PC-9 (cell line): ENCODE results near the gene LSS. TPM values are rescaled to one million over a fixed set of nuclear protein-coding genes. Genes with fewer than 3 reads are reported as not detected.

ENCODE experiments used
- Bru-seq: library from RNA; stranded (reverse); fragments of 400-500 nt; gene quantifications from one replicate; lab custom pipeline; 2021; lab: Mats Ljungman, UMichigan
- BruChase-seq, 2 experiments: library from RNA; stranded (reverse); fragments of 400-500 nt; gene quantifications; one replicate each; lab custom pipeline; 2021; lab: Mats Ljungman, UMichigan
- BruUV-seq: library from RNA; stranded (reverse); fragments of 400-500 nt; replicated peaks from 2 replicates; lab custom pipeline; 2021; lab: Mats Ljungman, UMichigan
- CTCF ChIA-PET: fragments of 300-600 bp; sonication (Branson Sonifier 250); formaldehyde crosslinking; loops from one replicate; lab custom pipeline; 2022; ENCODE audit warnings: antibody characterized with exemption; lab: Charles Lee
- POLR2A ChIA-PET: fragments of 300-600 bp; sonication (Branson Sonifier 250); formaldehyde crosslinking; loops from one replicate; lab custom pipeline; 2022; ENCODE audit warnings: antibody characterized with exemption; ENCODE audit not compliant: unreplicated experiment; lab: Charles Lee
- DNase-seq, 2 experiments: peaks; one replicate each; pipeline versions ENCODE4 v3.0.0 to v3.0.0-alpha.2; 2015 to 2022; ENCODE audit warnings: mixed read lengths in 1 of 2
- H2AFZ ChIP-seq: fragments of 200-600 bp; sonication (generic); 2 replicates; pipeline ENCODE4 v1.8.1; 2017; ENCODE audit warnings: antibody characterized with exemption
- H3F3A ChIP-seq: fragments of 200-600 bp; sonication (generic); 2 replicates; pipeline ENCODE4 v1.8.1; 2017; ENCODE audit warnings: antibody characterized with exemption, mild to moderate bottlenecking, low read depth; ENCODE audit not compliant: insufficient read depth
- H3K27ac ChIP-seq: fragments of 200-600 bp; sonication (generic); 2 replicates; pipeline ENCODE4 v1.6.1; 2016; ENCODE audit warnings: mixed run types
- H3K27me3 ChIP-seq: fragments of 200-600 bp; sonication (generic); 2 replicates; pipeline ENCODE4 v1.6.1; 2016; ENCODE audit warnings: low read depth, mixed run types; ENCODE audit not compliant: insufficient read depth
- H3K36me3 ChIP-seq: fragments of 200-600 bp; sonication (generic); 2 replicates; pipeline ENCODE4 v1.6.1; 2016; ENCODE audit warnings: low read depth, mixed run types
- H3K4me1 ChIP-seq: fragments of 200-600 bp; sonication (generic); replicated peaks from 2 replicates; pipeline ENCODE4 v1.6.1; 2016; ENCODE audit warnings: mixed run types; ENCODE audit not compliant: insufficient read depth
- H3K4me2 ChIP-seq: fragments of 200-600 bp; sonication (generic); 2 replicates; pipeline ENCODE4 v1.6.1; 2017; ENCODE audit warnings: mixed run types
- H3K4me3 ChIP-seq: fragments of 200-600 bp; sonication (generic); 2 replicates; pipeline ENCODE4 v1.6.1; 2016; ENCODE audit warnings: mixed run types
- H3K79me2 ChIP-seq: fragments of 200-600 bp; sonication (generic); 2 replicates; pipeline ENCODE4 v1.6.1; 2017; ENCODE audit warnings: low read depth, mixed run types
- H3K9me2 ChIP-seq: fragments of 200-600 bp; sonication (generic); 2 replicates; pipeline ENCODE4 v1.8.1; 2017; ENCODE audit warnings: mild to moderate bottlenecking; ENCODE audit not compliant: insufficient read depth
- H3K9me3 ChIP-seq: fragments of 200-600 bp; sonication (generic); 2 replicates; pipeline ENCODE4 v1.8.1; 2016; ENCODE audit warnings: low read depth; ENCODE audit not compliant: insufficient read depth
- H4K20me1 ChIP-seq: fragments of 200-600 bp; sonication (generic); 2 replicates; pipeline ENCODE4 v1.8.1; 2017; ENCODE audit not compliant: insufficient read depth
- EZH2 ChIP-seq: fragments of 200-600 bp; sonication (generic); IDR thresholded peaks from 2 replicates; pipeline ENCODE4 v1.8.0; 2017; ENCODE audit warnings: antibody characterized with exemption, low read depth
- intact Hi-C: fragments of 100-400 bp; cut with micrococcal nuclease; formaldehyde crosslinking; loops from one replicate; pipeline ENCODE4 v1.10.0; 2022; ENCODE audit not compliant: unreplicated experiment
- long read RNA-seq: library from polyadenylated mRNA; stranded (forward); transcript quantifications from one replicate; pipeline ENCODE4 v2.0.0, GENCODE V29; 2022
- total RNA-seq: library from RNA; stranded (reverse); gene quantifications from 2 replicates; pipeline ENCODE4 v1.2.3, GENCODE V29; 2021
- TF ChIP-seq, protein P1 (sequence below): fragments of 200-600 bp; sonication (generic); conservative IDR thresholded peaks from 2 replicates; pipeline ENCODE4 v1.6.1; 2017; ENCODE audit warnings: mixed run types, antibody characterized with exemption, mild to moderate bottlenecking, moderate library complexity

The LSS gene
- total RNA-seq = 69.0 and 92.3 TPM in 2 replicates
- percentile 59 among the genes with signal in this experiment for Bru-seq, nascent RNA
- percentile 76 among the genes with signal in this experiment for BruChase-seq, experiment 1, labeled RNA remaining after a 2-hour chase
- percentile 81 among the genes with signal in this experiment for BruChase-seq, experiment 2, labeled RNA remaining after a 6-hour chase
- long read RNA-seq, full-length matches to known transcripts = 21 of 41 reads
- long read RNA-seq, partial matches to known transcripts = 4 of 41 reads
- long read RNA-seq, other reads (novel, unspliced or antisense) = 16 of 41 reads

DNA sequence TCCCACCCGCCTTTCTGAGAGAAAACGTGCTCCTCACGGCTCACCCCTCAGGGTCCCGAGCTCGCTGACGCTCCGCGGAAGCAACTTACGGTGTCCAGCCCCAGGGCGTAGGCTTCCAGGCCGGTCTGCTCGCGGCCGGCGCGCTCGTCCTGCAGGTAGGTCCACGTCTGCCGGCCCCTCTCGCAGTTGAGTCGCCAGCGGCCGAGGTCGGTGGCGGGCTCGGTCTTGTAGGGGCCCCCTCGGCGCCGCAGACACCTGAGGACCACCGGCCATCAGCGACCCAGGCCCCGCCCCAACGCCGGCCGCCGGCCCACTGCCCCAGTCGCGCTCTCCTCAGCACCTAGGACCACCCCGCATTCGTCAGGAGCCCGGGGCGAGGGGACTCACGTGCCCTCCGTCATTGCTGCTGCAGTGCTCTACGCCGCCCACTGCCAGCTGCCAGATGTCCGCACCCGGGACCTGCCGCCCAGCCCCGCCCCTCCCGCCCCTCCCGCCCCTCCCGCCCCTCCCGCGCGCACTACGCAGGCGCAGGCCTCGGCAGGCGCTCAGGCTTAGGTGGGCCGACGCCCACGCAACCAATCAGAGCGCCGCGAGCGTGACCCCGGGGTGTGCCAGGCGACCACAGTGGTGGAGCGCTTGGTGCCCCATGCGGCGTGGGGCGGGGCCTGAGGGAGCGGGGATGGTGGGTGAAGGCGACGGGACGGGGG is at the start of gene LSS:
LSS (minus strand) TSS at position 430 of the 707 bp plus-strand sequence; CDS start at position 401, 29 bp downstream.
- Histone ChIP-seq H3K79me2 (peaks cover 21% of the 10 kb centered on the region; the same call in 1 of the 2 replicates), H3K4me2 (peak within 1 kb of the TSS; percentile 88), H3K9me2 (no peaks in the 10 kb centered on the region), H3K36me3 (0 out of 2 replicates have a peak, but pooled peaks cover 6% of the 10 kb centered on the region), H3K27ac (no peak within 1 kb of the TSS), H3K9me3 (no peaks in the 10 kb centered on the region), H3F3A (peaks cover 5% of the 10 kb centered on the region; the same call in 1 of the 2 replicates), H3K27me3 (no peaks in the 10 kb centered on the region), H3K4me1 (peaks cover 28% of the 10 kb centered on the region), H2AFZ (peak within 1 kb of the TSS; percentile 87), H4K20me1 (no peaks in the 10 kb centered on the region), H3K4me3 (peak within 1 kb of the TSS; percentile 71)
- CTCF ChIA-PET = no interaction called here
- no TSS peak for BruUV-seq
- POLR2A ChIA-PET = no interaction called here
- TF ChIP-seq, protein P1, sequence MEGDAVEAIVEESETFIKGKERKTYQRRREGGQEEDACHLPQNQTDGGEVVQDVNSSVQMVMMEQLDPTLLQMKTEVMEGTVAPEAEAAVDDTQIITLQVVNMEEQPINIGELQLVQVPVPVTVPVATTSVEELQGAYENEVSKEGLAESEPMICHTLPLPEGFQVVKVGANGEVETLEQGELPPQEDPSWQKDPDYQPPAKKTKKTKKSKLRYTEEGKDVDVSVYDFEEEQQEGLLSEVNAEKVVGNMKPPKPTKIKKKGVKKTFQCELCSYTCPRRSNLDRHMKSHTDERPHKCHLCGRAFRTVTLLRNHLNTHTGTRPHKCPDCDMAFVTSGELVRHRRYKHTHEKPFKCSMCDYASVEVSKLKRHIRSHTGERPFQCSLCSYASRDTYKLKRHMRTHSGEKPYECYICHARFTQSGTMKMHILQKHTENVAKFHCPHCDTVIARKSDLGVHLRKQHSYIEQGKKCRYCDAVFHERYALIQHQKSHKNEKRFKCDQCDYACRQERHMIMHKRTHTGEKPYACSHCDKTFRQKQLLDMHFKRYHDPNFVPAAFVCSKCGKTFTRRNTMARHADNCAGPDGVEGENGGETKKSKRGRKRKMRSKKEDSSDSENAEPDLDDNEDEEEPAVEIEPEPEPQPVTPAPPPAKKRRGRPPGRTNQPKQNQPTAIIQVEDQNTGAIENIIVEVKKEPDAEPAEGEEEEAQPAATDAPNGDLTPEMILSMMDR = no peak
- no peak for TF ChIP-seq EZH2
- intact Hi-C loops = loop anchor here (1.0 to 5.0 kb wide), 3 partner anchors 40 to 246 kb away; partner anchors contain the start of gene COL6A1
- DNase-seq = peak; percentile 83 to 97

DNA sequence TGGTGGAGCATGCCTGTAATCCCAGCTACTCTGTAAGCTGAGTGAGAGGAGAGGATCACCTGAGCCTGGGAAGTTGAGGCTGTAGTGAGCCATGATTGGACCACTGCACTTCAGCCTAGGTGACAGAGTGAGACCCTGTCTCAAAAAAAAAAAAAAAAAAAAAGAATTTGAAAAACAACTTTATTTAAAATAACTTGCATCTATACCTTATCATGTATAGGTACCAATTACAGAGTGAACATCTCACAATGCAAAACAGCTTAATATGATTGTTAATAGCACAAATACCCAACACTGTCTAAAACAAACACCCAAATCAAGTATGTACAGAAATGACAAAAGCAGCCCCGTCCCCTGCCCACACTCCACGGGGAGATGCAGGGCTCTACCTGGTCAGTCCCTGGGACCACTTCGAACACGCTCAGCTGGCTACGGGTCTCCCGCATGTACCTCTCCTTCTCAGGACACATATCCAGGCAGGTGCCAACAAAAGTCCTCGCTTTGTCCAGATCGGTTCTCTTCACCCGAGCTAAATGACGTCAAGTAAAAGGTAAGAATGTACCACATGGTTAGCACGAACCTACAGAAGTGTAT is 46.3 kb upstream of the LSS start:
- POLR2A ChIA-PET = no interaction called here

DNA sequence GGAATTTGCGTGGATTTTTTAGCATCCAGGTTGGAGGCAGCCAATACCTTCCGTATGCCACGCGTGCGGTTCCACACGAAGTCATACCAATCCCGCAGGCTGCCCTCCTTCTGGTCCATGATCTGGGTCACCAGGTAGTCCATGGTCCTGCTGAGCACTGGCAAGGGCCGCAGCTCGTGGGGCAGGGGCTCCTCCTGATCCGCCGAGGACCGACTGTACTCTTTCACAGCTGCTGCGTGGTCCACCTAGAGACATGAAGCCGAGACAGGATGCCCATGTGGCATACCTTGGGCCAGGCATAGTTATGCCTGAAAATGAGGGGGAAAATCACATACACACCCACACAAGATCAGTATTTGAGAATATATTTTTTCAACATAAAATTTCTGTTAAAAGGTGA is 44.8 kb upstream of the LSS start:
- Histone ChIP-seq H3K27me3 (no peaks in the 10 kb centered on the region), H3K36me3 (0 out of 2 replicates have a peak, but pooled peaks cover 8% of the 10 kb centered on the region), H2AFZ (no peak overlapping the region), H3K4me1 (no peaks in the 10 kb centered on the region), H3K27ac (no peak overlapping the region), H3K9me2 (no peaks in the 10 kb centered on the region), H3F3A (peaks cover 11% of the 10 kb centered on the region; the same call in 1 of the 2 replicates), H3K9me3 (no peaks in the 10 kb centered on the region), H3K4me2 (no peak overlapping the region), H3K4me3 (no peak overlapping the region), H4K20me1 (no peaks in the 10 kb centered on the region; the same call in 1 of the 2 replicates), H3K79me2 (no peaks in the 10 kb centered on the region)
- POLR2A ChIA-PET = no interaction called here
- BruUV-seq = no TSS peak
- CTCF ChIA-PET = no interaction called here
- TF ChIP-seq, protein P1 = no peak
- no peak for TF ChIP-seq EZH2
- DNase-seq = no peak
- intact Hi-C loops = no loop called here

More for the DNA sequence above, 46.3 kb upstream of the LSS start:
- intact Hi-C loops = no loop called here
- TF ChIP-seq, protein P1 = no peak
- TF ChIP-seq EZH2 = no peak
- H4K20me1 ChIP-seq = no peaks in the 10 kb centered on the region; the same call in 1 of the 2 replicates
- H2AFZ ChIP-seq = no peak overlapping the region
- H3K4me1 ChIP-seq = no peaks in the 10 kb centered on the region
- DNase-seq = no peak
- no peak overlapping the region for H3K4me3 ChIP-seq
- no peak overlapping the region for H3K4me2 ChIP-seq
- no peaks in the 10 kb centered on the region for H3K79me2 ChIP-seq
- peaks cover 7% of the 10 kb centered on the region; the same call in 1 of the 2 replicates for H3F3A ChIP-seq
- no peaks in the 10 kb centered on the region for H3K27me3 ChIP-seq
- no TSS peak for BruUV-seq
- no peak overlapping the region for H3K27ac ChIP-seq
- CTCF ChIA-PET = no interaction called here
- 0 out of 2 replicates have a peak, but pooled peaks cover 11% of the 10 kb centered on the region for H3K36me3 ChIP-seq
- no peaks in the 10 kb centered on the region for H3K9me3 ChIP-seq
- H3K9me2 ChIP-seq = no peaks in the 10 kb centered on the region
